H1 (cell line): ENCODE results near the gene C14orf132. TPM values are rescaled to one million over a fixed set of nuclear protein-coding genes. Genes with fewer than 3 reads are reported as not detected.

Experiments used
- CTCF ChIA-PET: fragments of 300-600 bp; sonication (Branson Sonifier 250); formaldehyde crosslinking; loops from one replicate; lab custom pipeline; 2021; ENCODE audit not compliant: partially characterized antibody; lab: Charles Lee
- POLR2A ChIA-PET: fragments of 300-600 bp; sonication (Branson Sonifier 250); formaldehyde crosslinking; loops from one replicate; lab custom pipeline; 2021; ENCODE audit warnings: inconsistent platforms; ENCODE audit not compliant: partially characterized antibody; lab: Charles Lee
- DNase-seq, 2 experiments: peaks; one replicate each; pipeline versions ENCODE4 v3.0.0 to v3.0.0-alpha.2; 2010 to 2022; ENCODE audit warnings: low spot score in 2 of 2, low read depth in 1 of 2, mixed read lengths in 1 of 2
- FAIRE-seq: peaks from 2 replicates; lab custom pipeline; 2011; peaks lifted over from hg19 to GRCh38; lab: Jason Lieb, UNC
- H2AFZ ChIP-seq: 2 replicates; pipeline ENCODE4 v1.8.1; 2012; ENCODE audit warnings: low read length, inconsistent platforms
- H2AK5ac ChIP-seq: 2 replicates; pipeline ENCODE4 v1.6.1; 2013; ENCODE audit warnings: low read depth, low read length
- H2BK120ac ChIP-seq: replicated peaks from 2 replicates; pipeline ENCODE3; 2013; ENCODE audit warnings: low read depth, low read length, inconsistent platforms
- H2BK12ac ChIP-seq: 2 replicates; pipeline ENCODE4 v1.6.1; 2013; ENCODE audit warnings: low read depth, low read length
- H2BK15ac ChIP-seq: 2 replicates; pipeline ENCODE4 v1.6.1; 2013; ENCODE audit warnings: low read length
- H2BK20ac ChIP-seq: 2 replicates; pipeline ENCODE4 v1.6.1; 2013; ENCODE audit warnings: low read length
- H2BK5ac ChIP-seq: 2 replicates; pipeline ENCODE4 v1.6.1; 2013; ENCODE audit warnings: low read depth, low read length
- H3K14ac ChIP-seq: 2 replicates; pipeline ENCODE4 v1.6.1; 2013; ENCODE audit warnings: inconsistent platforms; ENCODE audit not compliant: insufficient read length
- H3K18ac ChIP-seq: 2 replicates; pipeline ENCODE4 v1.6.1; 2013; ENCODE audit warnings: low read length; ENCODE audit errors: extremely low read depth
- H3K23ac ChIP-seq: 2 replicates; pipeline ENCODE4 v1.6.1; 2013; ENCODE audit warnings: inconsistent platforms; ENCODE audit not compliant: insufficient read length
- H3K23me2 ChIP-seq: 2 replicates; pipeline ENCODE4 v1.6.1; 2013; ENCODE audit warnings: low read depth, low read length
- H3K27ac ChIP-seq: 2 replicates; pipeline ENCODE4 v1.6.1; 2011; ENCODE audit warnings: low read depth, low read length, inconsistent platforms
- H3K27me3 ChIP-seq, 4 experiments: replicated peaks in 1 of 4; 1 replicate in 1 of 4; 2 replicates in 3 of 4; pipeline versions ENCODE4 v1.6.1 to v1.8.1; 2011 to 2013; ENCODE audit warnings: low read length in 3 of 4, mild to moderate bottlenecking in 3 of 4, inconsistent platforms in 2 of 4, mixed read lengths in 2 of 4, moderate library complexity in 1 of 4; ENCODE audit not compliant: control insufficient read depth in 3 of 4, insufficient read depth in 3 of 4; ENCODE audit errors: extremely low read depth in 1 of 4
- H3K36me3 ChIP-seq, 4 experiments: 2 replicates each; pipeline versions ENCODE4 v1.6.1 to v1.8.1; 2011 to 2013; ENCODE audit warnings: mild to moderate bottlenecking in 4 of 4, low read length in 3 of 4, moderate library complexity in 2 of 4, control low read depth in 1 of 4, inconsistent platforms in 1 of 4; ENCODE audit not compliant: insufficient read depth in 4 of 4, control insufficient read depth in 2 of 4
- H3K4ac ChIP-seq: replicated peaks from 2 replicates; pipeline ENCODE3; 2013; ENCODE audit warnings: low read length, low read depth, mixed read lengths, inconsistent platforms; ENCODE audit not compliant: insufficient read length
- H3K4me1 ChIP-seq, 4 experiments: replicated peaks in 1 of 4; 1 replicate in 1 of 4; 2 replicates in 3 of 4; pipeline versions ENCODE4 v1.6.1 to v1.8.1; 2011 to 2013; ENCODE audit warnings: low read length in 3 of 4, inconsistent platforms in 2 of 4, mixed read lengths in 1 of 4; ENCODE audit not compliant: insufficient read depth in 4 of 4, control insufficient read depth in 3 of 4
- H3K4me2 ChIP-seq, 2 experiments: 2 replicates each; pipeline versions ENCODE4 v1.6.1 to v1.8.1; 2011 to 2013; ENCODE audit warnings: low read depth in 2 of 2, low read length in 2 of 2, control low read depth in 1 of 2, inconsistent platforms in 1 of 2, mild to moderate bottlenecking in 1 of 2; ENCODE audit not compliant: insufficient read depth in 1 of 2
- H3K4me3 ChIP-seq, 4 experiments: fragments of 200-600, 300-600 bp in 1 of 4; sonication (generic), shearing (Covaris generic), sonication (Bioruptor Twin) in 1 of 4; 2 replicates each; pipeline versions ENCODE4 v1.5.1 to v1.8.1; 2011 to 2016; ENCODE audit warnings: low read length in 4 of 4, low read depth in 3 of 4, control low read depth in 2 of 4, inconsistent platforms in 2 of 4, mild to moderate bottlenecking in 2 of 4, mixed read lengths in 1 of 4, moderate library complexity in 1 of 4; ENCODE audit not compliant: insufficient read depth in 2 of 4; ENCODE audit errors: extremely low read depth in 1 of 4
- H3K56ac ChIP-seq: replicated peaks from 2 replicates; pipeline ENCODE3; 2013; ENCODE audit warnings: low read depth, mild to moderate bottlenecking, mixed read lengths, low read length, inconsistent platforms; ENCODE audit not compliant: insufficient read length
- H3K79me1 ChIP-seq: 2 replicates; pipeline ENCODE4 v1.6.1; 2013; ENCODE audit warnings: low read depth, low read length, control low read depth
- H3K79me2 ChIP-seq, 2 experiments: 2 replicates each; pipeline versions ENCODE4 v1.6.1 to v1.8.1; 2012 to 2013; ENCODE audit warnings: low read length in 2 of 2, mild to moderate bottlenecking in 2 of 2, inconsistent platforms in 1 of 2; ENCODE audit not compliant: insufficient read depth in 2 of 2, control insufficient read depth in 1 of 2
- H3K9ac ChIP-seq, 4 experiments: replicated peaks in 1 of 4; 1 replicate in 1 of 4; 2 replicates in 3 of 4; pipeline versions ENCODE4 v1.6.1 to v1.8.1; 2011 to 2013; ENCODE audit warnings: low read depth in 3 of 4, low read length in 3 of 4, control low read depth in 2 of 4, mild to moderate bottlenecking in 2 of 4, moderate library complexity in 2 of 4, inconsistent platforms in 1 of 4; ENCODE audit errors: extremely low read depth in 1 of 4
- H3K9me3 ChIP-seq, 2 experiments: 2 replicates each; pipeline versions ENCODE4 v1.6.1 to v1.8.1; 2012 to 2013; ENCODE audit warnings: mild to moderate bottlenecking in 2 of 2, moderate library complexity in 2 of 2, control low read depth in 1 of 2, inconsistent platforms in 1 of 2, low read depth in 1 of 2, low read length in 1 of 2, mixed read lengths in 1 of 2; ENCODE audit not compliant: insufficient read depth in 2 of 2
- H4K20me1 ChIP-seq, 2 experiments: replicated peaks in 1 of 2; 2 replicates each; pipeline versions ENCODE3 to v1.8.1; 2011 to 2013; ENCODE audit warnings: inconsistent platforms in 2 of 2, low read length in 2 of 2, mild to moderate bottlenecking in 1 of 2; ENCODE audit not compliant: insufficient read depth in 2 of 2, control insufficient read depth in 1 of 2
- H4K5ac ChIP-seq: 2 replicates; pipeline ENCODE4 v1.6.1; 2013; ENCODE audit warnings: low read length, low read depth, mixed read lengths, inconsistent platforms; ENCODE audit not compliant: insufficient read length
- H4K8ac ChIP-seq: 2 replicates; pipeline ENCODE4 v1.8.0; 2013; ENCODE audit warnings: mild to moderate bottlenecking, moderate library complexity, low read length, inconsistent platforms; ENCODE audit not compliant: insufficient read depth; ENCODE audit errors: extremely low read depth
- H4K91ac ChIP-seq: replicated peaks from 2 replicates; pipeline ENCODE3; 2013; ENCODE audit warnings: low read length, mixed read lengths, inconsistent platforms; ENCODE audit not compliant: insufficient read length
- EP300 ChIP-seq, 2 experiments: IDR thresholded peaks; 1 replicate in 1 of 2; 2 replicates in 1 of 2; pipeline ENCODE4 v1.6.1; 2011 to 2012; ENCODE audit warnings: low read depth in 2 of 2, low read length in 2 of 2, mild to moderate bottlenecking in 2 of 2, borderline replicate concordance in 1 of 2, inconsistent platforms in 1 of 2, moderate library complexity in 1 of 2
- NANOG ChIP-seq: IDR thresholded peaks from 2 replicates; pipeline ENCODE4 v1.6.1; 2011; ENCODE audit warnings: low read length, low read depth, mild to moderate bottlenecking, inconsistent platforms; ENCODE audit not compliant: insufficient read depth, poor library complexity, severe bottlenecking
- RXRA ChIP-seq: IDR thresholded peaks from 2 replicates; pipeline ENCODE4 v1.6.1; 2011; ENCODE audit warnings: low read depth, mild to moderate bottlenecking, low read length, moderate library complexity; ENCODE audit not compliant: insufficient read depth
- SIX5 ChIP-seq: IDR thresholded peaks from 2 replicates; pipeline ENCODE4 v1.6.1; 2011; ENCODE audit warnings: mild to moderate bottlenecking, low read depth, low read length
- SUZ12 ChIP-seq: fragments of 200-600 bp; sonication (generic); IDR thresholded peaks from 2 replicates; pipeline ENCODE4 v1.6.1; 2012; ENCODE audit warnings: mild to moderate bottlenecking, inconsistent platforms, low read length, moderate library complexity, mixed read lengths
- ZNF274 ChIP-seq: IDR thresholded peaks from 2 replicates; pipeline ENCODE4 v1.7.0; 2012; ENCODE audit warnings: low read length, borderline replicate concordance; ENCODE audit errors: extremely low read depth
- WGBS, 2 experiments: shearing (Covaris generic) in 1 of 2; methylation state at CpG; one replicate each; pipeline versions ENCODE4 v1.1.6 to v1.1.7; 2013 to 2015; ENCODE audit warnings: low lambda C conversion rate in 2 of 2, mixed read lengths in 2 of 2, inconsistent platforms in 1 of 2, low coverage in 1 of 2, missing lambda C conversion rate in 1 of 2; ENCODE audit not compliant: insufficient replicate concordance in 2 of 2, insufficient coverage in 1 of 2, insufficient read length in 1 of 2; ENCODE audit errors: extremely low coverage in 1 of 2, missing lambda C conversion rate in 1 of 2; 5-methylcytosine and 5-hydroxymethylcytosine counted together
- polyA plus RNA-seq, 7 experiments: library from polyadenylated mRNA; depleted of rRNA in 3 of 7; stranded (reverse) in 5 of 7; unstranded in 2 of 7; fragments of >200 nt in 5 of 7; fragments of 200-250 nt in 2 of 7; gene quantifications; 1 replicate in 5 of 7; 2 replicates in 1 of 7; 4 replicates in 1 of 7; pipeline versions ENCODE4 v1.2.1 to v1.2.3, GENCODE V29; 2011 to 2013; ENCODE audit warnings: missing spikeins in 2 of 7, mixed read lengths in 2 of 7
- total RNA-seq: library from RNA; stranded (reverse); fragmentation: NEBNext Ultra II Directional; extraction: Animal tissue kit (Norgen Biotek cat#: 25700); gene quantifications from 2 replicates; pipeline ENCODE4 v1.2.1, GENCODE V29; 2021
- TF ChIP-seq, protein P1 (sequence below): IDR thresholded peaks from 2 replicates; pipeline ENCODE4 v1.6.1; 2011; ENCODE audit warnings: low read length, improper control_type of control experiment

C14orf132 gene
- total and polyA plus RNA-seq, 2 of the 8 experiments (the other 6 are each of a cell fraction or from before 2014, with no cell fraction given), result 11.7 to 32.5 TPM

DNA sequence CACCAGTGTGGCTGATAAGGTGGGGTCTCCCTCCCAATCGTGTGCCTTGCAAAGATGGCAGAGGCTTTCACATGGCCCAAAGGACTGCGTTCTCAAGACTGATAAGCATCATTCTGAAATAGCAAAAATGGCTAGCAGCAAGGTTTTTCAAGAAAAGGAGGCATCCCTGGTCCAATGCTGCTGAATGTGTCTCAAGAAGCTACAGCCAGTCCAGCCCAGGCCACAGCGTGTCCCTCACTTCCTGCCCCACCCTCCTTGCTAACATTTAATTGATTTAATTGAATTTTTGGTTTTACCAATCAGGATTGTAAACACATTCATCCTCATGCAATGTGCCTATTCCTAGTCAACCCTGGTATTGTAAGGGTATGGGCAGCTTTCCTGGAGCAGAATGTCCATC lies 55.9 kb downstream of the C14orf132 start:
- no peaks in the 10 kb centered on the region for H3K36me3 ChIP-seq
- H3K79me1 ChIP-seq, result no peaks in the 10 kb centered on the region
- ChIA-PET CTCF (interaction anchor here (1.0 to 4.7 kb wide), 18 partner anchors 7 to 534 kb away, joined by 3 to 31 read pairs (median 4); no protein-coding TSS in a partner anchor), POLR2A (interaction anchor here (1.0 kb wide), 1 partner anchor 12 kb away, joined by 3 read pairs; no protein-coding TSS in a partner anchor)
- peaks cover 0 to 1% of the 10 kb centered on the region in 2 experiments for H4K20me1 ChIP-seq
- H2BK5ac ChIP-seq, result no peak overlapping the region
- H2BK20ac ChIP-seq, result 0 out of 2 replicates have a peak overlapping the region, but pooled peaks have one; percentile 13
- H3K27me3 ChIP-seq, result no peaks in the 10 kb centered on the region
- H3K14ac ChIP-seq, result no peak overlapping the region
- H3K56ac ChIP-seq, result no peak overlapping the region
- WGBS, 2 experiments, result 92% methylated on average over 3 of the region's 3 CpGs; no CpG with 5 or more reads in 1 of the 2 experiments
- peaks cover 6 to 14% (median 9%) of the 10 kb centered on the region in 4 experiments for H3K4me1 ChIP-seq
- H3K23me2 ChIP-seq, result no peaks in the 10 kb centered on the region
- no peak overlapping the region for H4K91ac ChIP-seq
- H3K4me3 ChIP-seq, result no peak overlapping the region
- H3K4me2 ChIP-seq, result 0 out of 4 replicates have a peak overlapping the region, but pooled peaks of 1 of the 2 experiments have one; percentile 46
- no peak overlapping the region for H2BK12ac ChIP-seq
- no peaks in the 10 kb centered on the region for H3K79me2 ChIP-seq
- H4K5ac ChIP-seq, result no peak overlapping the region
- H3K23ac ChIP-seq, result no peak overlapping the region
- H2AK5ac ChIP-seq, result no peak overlapping the region
- TF ChIP-seq, protein P1, sequence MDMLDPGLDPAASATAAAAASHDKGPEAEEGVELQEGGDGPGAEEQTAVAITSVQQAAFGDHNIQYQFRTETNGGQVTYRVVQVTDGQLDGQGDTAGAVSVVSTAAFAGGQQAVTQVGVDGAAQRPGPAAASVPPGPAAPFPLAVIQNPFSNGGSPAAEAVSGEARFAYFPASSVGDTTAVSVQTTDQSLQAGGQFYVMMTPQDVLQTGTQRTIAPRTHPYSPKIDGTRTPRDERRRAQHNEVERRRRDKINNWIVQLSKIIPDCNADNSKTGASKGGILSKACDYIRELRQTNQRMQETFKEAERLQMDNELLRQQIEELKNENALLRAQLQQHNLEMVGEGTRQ, result no peak
- no peak for TF ChIP-seq RXRA
- no peak for TF ChIP-seq ZNF274
- TF ChIP-seq SIX5, result no peak
- no peak for TF ChIP-seq SUZ12
- TF ChIP-seq NANOG, result no peak
- no peak for TF ChIP-seq EP300 (IDR thresholded peaks at IDR 0.05; ENCODE audit: borderline replicate concordance in 1 of 2, low read depth in 2 of 2, low read length in 2 of 2)
- no peaks in the 10 kb centered on the region for H3K9me3 ChIP-seq
- DNase-seq, result no peak
- H2AFZ ChIP-seq, result no peak overlapping the region
- no peak overlapping the region for H2BK15ac ChIP-seq
- no peak overlapping the region for H2BK120ac ChIP-seq
- H3K9ac ChIP-seq, result no peak overlapping the region; a peak in 1 of 7 replicates
- no peak overlapping the region for H4K8ac ChIP-seq
- H3K18ac ChIP-seq, result no peak overlapping the region; the same call in 1 of the 2 replicates
- no peak for FAIRE-seq
- H3K4ac ChIP-seq, result no peak overlapping the region
- H3K27ac ChIP-seq, result no peak overlapping the region
